Measurements from ENCODE around the gene USP3. TPM values are rescaled to one million over a fixed set of nuclear protein-coding genes. Genes with fewer than 3 reads are reported as not detected.

USP3 gene
- total and polyA plus RNA-seq, 2 donors: 20.6 to 77.4 TPM

DNA sequence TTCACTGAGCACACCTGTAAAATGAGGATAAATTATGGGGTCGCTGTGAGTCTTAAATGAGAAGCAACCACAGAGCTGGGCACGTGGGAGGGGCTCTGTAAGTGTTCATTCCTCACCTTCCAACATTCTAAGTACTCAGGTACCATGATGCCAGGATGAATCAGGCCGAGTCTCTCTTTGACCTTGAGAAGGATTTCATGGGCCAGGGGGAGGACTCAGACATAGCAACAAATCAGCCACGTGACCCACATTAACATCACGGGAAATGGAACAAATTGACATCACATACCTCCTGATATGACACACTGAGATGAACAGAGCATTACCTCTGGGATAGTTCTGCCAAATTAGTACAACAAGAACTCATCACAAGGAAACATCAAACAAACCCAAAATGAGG is 35.2 kb upstream of the USP3 start:
- no peak for DNase-seq (ENCODE audit: extremely low spot score)
- Histone ChIP-seq H3K4me1 (ENCODE audit: insufficient read depth) (no peaks in the 10 kb centered on the region), H3K4me3 (ENCODE audit: low read depth, low read length) (no peak overlapping the region), H3K27ac (ENCODE audit: low read depth) (no peak overlapping the region), H3K36me3 (ENCODE audit: insufficient read depth) (no peaks in the 10 kb centered on the region)
- WGBS: 88% methylated on average over 5 of the region's 5 CpGs

DNA sequence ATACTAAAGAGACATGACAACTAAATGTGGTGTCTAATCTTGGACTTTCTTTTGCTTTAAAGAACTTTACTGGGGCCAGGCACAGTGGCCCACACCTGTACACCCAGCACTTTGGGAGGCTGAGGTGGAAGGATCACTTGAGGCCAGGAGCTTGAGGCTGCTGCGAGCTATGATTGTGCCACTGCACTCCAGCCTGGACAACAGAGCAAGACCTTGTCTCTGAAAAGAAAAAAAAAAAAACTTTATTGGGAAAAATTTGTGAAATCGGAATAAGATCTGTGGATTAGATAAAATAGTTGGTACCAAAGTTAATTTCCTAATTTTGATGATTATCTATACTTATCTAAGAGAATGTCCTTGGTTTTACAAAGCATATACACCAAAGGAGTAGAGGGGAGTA is 34.4 kb upstream of the USP3 start:
- H3K36me3 ChIP-seq (ENCODE audit: insufficient read depth): no peaks in the 10 kb centered on the region
- no peak overlapping the region for H3K27ac ChIP-seq (ENCODE audit: low read depth)
- no peak for DNase-seq (ENCODE audit: extremely low spot score)
- H3K4me3 ChIP-seq (ENCODE audit: low read depth, low read length): no peak overlapping the region
- no peaks in the 10 kb centered on the region for H3K4me1 ChIP-seq (ENCODE audit: insufficient read depth)
- 94% methylated on average over 2 of the region's 2 CpGs for whole genome bisulfite sequencing

DNA sequence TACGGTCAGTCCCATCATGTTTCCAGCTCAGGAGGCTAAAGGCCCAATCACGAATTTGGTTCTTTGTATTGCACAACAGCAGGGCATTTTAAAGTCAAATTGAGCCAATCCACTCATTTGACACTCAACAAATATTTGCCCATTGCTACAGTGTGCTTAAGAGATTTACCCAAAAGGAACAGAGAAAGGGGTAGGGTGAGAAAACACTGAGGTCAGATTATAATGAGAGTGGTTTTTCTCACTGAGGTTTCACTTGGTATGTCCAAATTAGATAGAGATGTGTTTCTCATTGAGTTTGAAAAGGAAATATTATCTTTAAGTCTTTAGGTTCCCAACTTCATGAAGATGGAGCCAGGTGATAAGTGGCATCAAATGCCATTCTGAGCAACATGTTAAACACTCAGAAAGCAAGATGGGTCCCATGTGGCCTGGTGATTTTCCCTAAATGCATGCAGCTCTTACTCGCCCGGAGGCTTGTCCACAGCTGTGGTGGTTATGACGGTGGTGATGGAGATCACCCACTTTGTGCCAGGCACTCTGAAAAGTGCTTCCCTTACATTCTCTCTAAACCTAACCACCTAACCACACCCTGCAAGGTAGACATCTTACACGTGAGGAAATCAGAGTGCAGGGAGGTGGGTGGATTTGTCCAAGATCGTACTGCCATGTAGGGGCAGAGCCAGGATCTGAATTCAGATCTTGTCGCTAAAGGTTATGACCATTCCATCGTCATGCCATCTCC is 31.2 kb upstream of the USP3 start:
- Histone ChIP-seq H3K27ac (ENCODE audit: low read depth) (no peak overlapping the region), H3K4me1 (ENCODE audit: insufficient read depth) (no peaks in the 10 kb centered on the region), H3K36me3 (ENCODE audit: insufficient read depth) (no peaks in the 10 kb centered on the region), H3K4me3 (ENCODE audit: low read depth, low read length) (no peak overlapping the region)
- WGBS: 90% methylated on average over 9 of the region's 9 CpGs
- no peak for DNase-seq (ENCODE audit: extremely low spot score)

DNA sequence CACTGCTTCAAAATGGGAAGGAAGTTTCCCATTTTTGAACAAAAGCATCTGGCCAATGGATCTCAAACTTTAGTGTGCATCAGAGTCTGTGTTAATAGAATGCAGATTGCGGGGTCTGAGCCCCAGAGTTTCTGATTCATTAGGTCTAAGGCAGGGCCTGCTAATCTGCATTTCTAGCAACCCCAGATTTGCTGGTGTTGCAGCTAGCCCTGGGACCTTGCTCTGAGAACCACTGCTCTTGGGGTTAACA is 30.7 kb upstream of the USP3 start:
- no peak for DNase-seq (ENCODE audit: extremely low spot score)
- 95% methylated on average over 1 of the region's 1 CpG for WGBS
- no peak overlapping the region for H3K27ac ChIP-seq (ENCODE audit: low read depth)

DNA sequence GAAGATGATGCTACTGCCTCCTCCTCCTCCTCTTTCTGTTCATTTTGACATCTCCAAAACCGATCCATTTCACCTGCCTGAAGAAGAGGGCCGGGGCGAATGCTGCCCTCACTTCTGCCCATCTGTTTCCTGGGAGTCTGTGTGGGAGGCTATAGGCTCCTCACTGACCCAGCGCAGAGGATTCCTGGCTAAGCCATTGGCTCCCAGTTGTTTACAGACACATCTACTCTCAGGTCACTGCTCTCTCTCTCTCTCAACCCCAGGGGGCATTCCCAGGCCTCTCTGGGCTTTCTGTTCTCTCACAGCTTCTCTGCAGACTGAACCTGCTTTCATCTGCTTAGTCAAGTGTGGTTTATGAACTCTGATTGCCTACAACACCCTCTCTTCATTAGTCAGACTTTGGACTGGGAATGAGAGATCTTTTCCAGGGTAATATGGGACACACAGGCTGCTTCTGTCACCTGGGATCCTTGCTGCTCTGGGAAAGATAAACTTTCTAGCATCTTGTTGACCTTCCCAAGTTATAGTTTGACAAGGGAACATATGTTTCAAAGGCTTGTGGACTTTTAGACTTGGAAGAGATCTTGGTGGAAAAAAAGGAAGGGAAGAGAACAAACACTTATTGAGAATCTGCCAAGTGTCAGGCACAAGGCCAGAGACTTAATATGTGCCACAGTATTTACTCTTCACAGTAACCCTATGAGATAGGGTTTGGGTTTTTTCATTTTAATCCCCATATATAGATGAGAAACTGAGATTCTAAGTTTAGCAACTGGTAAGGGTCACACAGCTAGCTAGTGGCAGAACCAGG is 30.2 kb upstream of the USP3 start:
- Histone ChIP-seq H3K27ac (ENCODE audit: low read depth) (no peak overlapping the region), H3K4me3 (ENCODE audit: low read depth, low read length) (no peak overlapping the region), H3K36me3 (ENCODE audit: insufficient read depth) (no peaks in the 10 kb centered on the region), H3K4me1 (ENCODE audit: insufficient read depth) (no peaks in the 10 kb centered on the region)
- no peak for DNase-seq (ENCODE audit: extremely low spot score)
- 33% methylated on average over 4 of the region's 4 CpGs for WGBS

More for the DNA sequence above, 30.7 kb upstream of the USP3 start:
- no peaks in the 10 kb centered on the region for H3K4me1 ChIP-seq (ENCODE audit: insufficient read depth)
- no peaks in the 10 kb centered on the region for H3K36me3 ChIP-seq (ENCODE audit: insufficient read depth)
- H3K4me3 ChIP-seq (ENCODE audit: low read depth, low read length): no peak overlapping the region

DNA sequence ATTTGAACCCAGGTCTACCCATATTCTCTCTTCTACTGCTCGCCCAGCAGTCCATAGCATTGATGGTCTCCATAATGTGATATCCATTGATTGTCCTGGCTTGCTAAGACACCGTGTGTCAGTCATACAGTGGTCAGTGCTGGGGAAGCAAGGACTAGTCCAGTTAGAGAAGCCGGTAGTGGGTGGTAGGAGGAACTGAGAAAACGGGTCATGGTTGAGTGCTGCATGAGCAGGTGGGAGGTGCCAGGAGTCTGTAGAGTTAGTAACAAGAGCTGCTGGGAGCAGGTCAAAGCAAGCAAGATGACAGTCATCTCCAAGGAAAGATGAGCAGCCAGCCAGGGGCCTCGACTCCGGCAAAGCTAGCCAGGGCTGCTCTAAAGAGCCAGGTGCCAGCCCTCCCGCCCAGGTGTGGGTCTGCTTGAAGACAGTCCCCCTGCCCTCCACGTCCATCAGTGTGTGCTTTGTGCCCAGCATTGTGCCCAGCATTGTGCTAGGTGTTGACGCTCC is 29.5 kb upstream of the USP3 start:
- 78% methylated on average over 9 of the region's 9 CpGs for WGBS
- no peaks in the 10 kb centered on the region for H3K36me3 ChIP-seq (ENCODE audit: insufficient read depth)
- H3K4me1 ChIP-seq (ENCODE audit: insufficient read depth): no peaks in the 10 kb centered on the region
- DNase-seq (ENCODE audit: extremely low spot score): no peak
- no peak overlapping the region for H3K27ac ChIP-seq (ENCODE audit: low read depth)
- H3K4me3 ChIP-seq (ENCODE audit: low read depth, low read length): no peak overlapping the region

DNA sequence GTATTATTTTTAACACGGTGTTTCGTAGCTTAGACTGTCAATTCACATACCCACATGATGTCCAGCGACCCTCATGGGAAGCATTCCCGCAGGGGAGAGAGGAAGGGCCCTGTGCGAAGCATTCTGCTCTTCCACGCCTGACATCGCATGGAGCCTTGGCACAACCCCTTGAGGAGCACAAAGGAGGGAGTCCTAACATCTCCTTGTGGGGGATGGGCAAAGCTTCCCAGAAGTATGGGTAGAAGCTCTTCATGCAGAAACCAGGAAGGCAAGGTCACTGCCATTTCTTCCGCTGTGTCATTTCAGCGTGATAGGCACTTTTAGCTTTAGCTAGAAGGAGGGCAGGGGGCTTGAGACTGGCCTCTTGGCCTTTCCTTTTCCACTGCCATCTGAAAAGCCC is 28.7 kb upstream of the USP3 start:
- H3K4me3 ChIP-seq (ENCODE audit: low read depth, low read length): no peak overlapping the region
- no peak for DNase-seq (ENCODE audit: extremely low spot score)
- WGBS: 95% methylated on average over 9 of the region's 9 CpGs
- H3K27ac ChIP-seq (ENCODE audit: low read depth): no peak overlapping the region
- no peaks in the 10 kb centered on the region for H3K36me3 ChIP-seq (ENCODE audit: insufficient read depth)
- no peaks in the 10 kb centered on the region for H3K4me1 ChIP-seq (ENCODE audit: insufficient read depth)

DNA sequence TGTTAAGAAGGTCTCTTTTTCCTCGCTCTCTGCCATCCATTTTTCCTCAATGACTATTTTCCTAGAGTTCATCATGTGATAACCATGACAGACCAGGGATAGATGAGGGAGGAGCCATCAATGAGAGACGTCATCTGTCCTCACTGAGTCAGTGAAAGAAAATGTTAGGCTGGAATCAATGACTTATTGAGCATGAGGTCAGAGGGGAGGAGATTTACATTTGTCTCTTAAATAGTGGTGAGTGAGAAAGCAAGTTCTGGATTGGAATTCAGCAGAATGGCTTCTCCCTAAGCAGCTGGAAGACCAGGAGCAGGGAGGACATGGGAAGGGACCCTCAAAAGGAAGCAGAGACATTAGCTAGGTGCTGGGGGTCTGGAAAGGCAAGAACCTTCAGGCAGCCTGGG is 28.2 kb upstream of the USP3 start:
- no peak for DNase-seq (ENCODE audit: extremely low spot score)
- H3K27ac ChIP-seq (ENCODE audit: low read depth): no peak overlapping the region
- 56% methylated on average over 2 of the region's 2 CpGs for WGBS

DNA sequence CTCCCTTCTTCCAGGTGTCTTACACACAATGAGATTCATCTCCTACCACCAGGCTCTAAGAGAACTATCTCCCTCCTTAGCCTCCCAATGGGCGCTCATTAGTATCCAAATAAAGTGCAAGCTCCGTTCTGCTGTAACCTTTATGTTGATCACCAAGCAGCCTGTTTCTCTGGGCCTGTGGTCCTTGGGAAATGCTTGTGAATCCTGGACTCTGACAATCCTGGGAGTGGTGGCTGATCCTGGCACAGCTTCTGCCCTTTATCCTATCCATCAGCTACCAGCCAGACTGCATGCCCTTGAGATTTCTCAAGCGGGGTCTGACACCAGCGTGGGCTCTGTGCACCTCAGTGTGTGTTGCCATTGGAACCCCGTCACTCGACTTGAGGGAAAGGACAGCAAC is 26.1 kb upstream of the USP3 start:
- 95% methylated on average over 6 of the region's 6 CpGs for WGBS
- H3K4me3 ChIP-seq (ENCODE audit: low read depth, low read length): no peak overlapping the region
- H3K4me1 ChIP-seq (ENCODE audit: insufficient read depth): no peaks in the 10 kb centered on the region
- no peak overlapping the region for H3K27ac ChIP-seq (ENCODE audit: low read depth)
- no peaks in the 10 kb centered on the region for H3K36me3 ChIP-seq (ENCODE audit: insufficient read depth)
- no peak for DNase-seq (ENCODE audit: extremely low spot score)

More for the DNA sequence above, 28.2 kb upstream of the USP3 start:
- H3K4me1 ChIP-seq (ENCODE audit: insufficient read depth): no peaks in the 10 kb centered on the region
- H3K4me3 ChIP-seq (ENCODE audit: low read depth, low read length): no peak overlapping the region
- H3K36me3 ChIP-seq (ENCODE audit: insufficient read depth): no peaks in the 10 kb centered on the region

DNA sequence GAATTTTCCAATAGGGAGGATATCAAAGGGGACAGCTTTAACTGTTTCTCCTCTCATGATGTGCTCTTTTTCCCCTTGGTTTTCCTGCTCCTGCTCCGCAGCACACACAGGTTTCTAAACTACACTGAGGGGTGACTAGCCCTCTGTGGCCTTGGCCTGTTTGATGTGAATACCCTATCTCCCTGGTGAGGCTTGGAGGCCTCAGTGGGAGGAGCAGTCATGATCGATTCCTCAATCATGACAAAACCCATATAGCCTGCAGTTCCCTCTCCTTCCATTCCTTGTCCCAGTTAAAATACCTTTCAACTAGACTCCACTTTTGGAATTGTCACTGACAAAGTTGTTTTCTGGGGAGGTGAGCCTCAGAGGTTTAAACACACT is 24.0 kb upstream of the USP3 start:
- Histone ChIP-seq H3K4me3 (ENCODE audit: low read depth, low read length) (no peak overlapping the region), H3K36me3 (ENCODE audit: insufficient read depth) (no peaks in the 10 kb centered on the region), H3K27ac (ENCODE audit: low read depth) (no peak overlapping the region), H3K4me1 (ENCODE audit: insufficient read depth) (no peaks in the 10 kb centered on the region)
- 87% methylated on average over 2 of the region's 2 CpGs for WGBS
- DNase-seq (ENCODE audit: extremely low spot score): no peak

DNA sequence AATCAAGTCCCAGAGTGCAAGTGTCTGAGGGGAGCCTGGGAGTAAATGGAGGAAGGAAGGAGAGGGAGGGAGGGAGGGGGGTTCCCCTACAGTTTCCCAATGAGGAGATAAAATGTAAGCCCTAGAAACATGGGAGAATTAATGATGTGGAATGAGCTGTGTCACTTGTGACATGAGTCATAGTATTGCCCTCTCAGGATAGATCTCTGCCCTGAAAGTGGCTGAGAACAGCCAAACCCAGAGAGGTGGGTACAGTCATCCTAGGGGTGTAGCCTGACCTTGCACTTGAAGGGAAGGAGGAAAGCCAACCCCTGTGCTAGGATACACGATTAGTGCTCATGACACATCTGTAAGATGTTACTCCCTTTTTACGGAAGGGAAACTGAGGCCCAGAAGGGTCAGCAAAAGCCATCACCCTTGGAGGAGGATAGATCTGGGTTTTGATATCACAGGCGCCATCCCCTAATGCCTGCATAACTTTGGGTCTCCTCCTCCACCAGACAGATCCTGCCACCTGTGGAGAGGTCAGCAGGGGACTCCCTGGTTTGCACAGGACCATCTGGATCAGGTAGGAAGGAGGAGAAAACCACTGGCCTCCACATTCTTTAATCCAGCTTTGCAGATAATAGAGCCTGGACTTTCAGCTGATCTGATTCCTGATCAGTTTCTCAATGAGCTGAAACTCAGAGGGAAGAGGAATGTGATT is 23.1 kb upstream of the USP3 start:
- H3K27ac ChIP-seq (ENCODE audit: low read depth): no peak overlapping the region
- 78% methylated on average over 3 of the region's 3 CpGs for WGBS
- H3K4me1 ChIP-seq (ENCODE audit: insufficient read depth): no peaks in the 10 kb centered on the region
- no peaks in the 10 kb centered on the region for H3K36me3 ChIP-seq (ENCODE audit: insufficient read depth)
- no peak for DNase-seq (ENCODE audit: extremely low spot score)
- H3K4me3 ChIP-seq (ENCODE audit: low read depth, low read length): no peak overlapping the region

DNA sequence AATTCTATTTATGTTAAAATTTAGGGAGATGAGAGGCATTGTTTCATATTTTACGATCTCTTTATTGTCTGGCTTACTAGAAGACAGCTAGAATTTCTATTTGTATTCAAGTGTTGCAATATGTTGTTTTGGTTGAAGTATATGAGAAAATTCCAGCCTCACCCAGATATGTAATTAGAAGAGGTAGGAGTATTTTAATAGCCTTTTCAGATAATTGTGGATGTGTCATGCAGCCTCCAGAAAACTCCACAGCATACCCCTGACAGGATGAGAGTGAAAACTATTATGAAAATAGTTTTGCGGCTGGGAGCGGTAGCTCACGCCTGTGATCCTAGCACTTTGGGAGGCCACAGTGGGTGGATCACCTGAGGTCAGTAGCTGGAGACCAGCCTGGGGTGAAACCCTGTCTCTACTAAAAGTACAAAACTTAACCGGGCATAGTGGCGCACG is 21.5 kb upstream of the USP3 start:
- Histone ChIP-seq H3K4me3 (ENCODE audit: low read depth, low read length) (no peak overlapping the region), H3K36me3 (ENCODE audit: insufficient read depth) (no peaks in the 10 kb centered on the region), H3K4me1 (ENCODE audit: insufficient read depth) (no peaks in the 10 kb centered on the region), H3K27ac (ENCODE audit: low read depth) (no peak overlapping the region)
- whole genome bisulfite sequencing: 88% methylated on average over 7 of the region's 7 CpGs
- DNase-seq (ENCODE audit: extremely low spot score): no peak

DNA sequence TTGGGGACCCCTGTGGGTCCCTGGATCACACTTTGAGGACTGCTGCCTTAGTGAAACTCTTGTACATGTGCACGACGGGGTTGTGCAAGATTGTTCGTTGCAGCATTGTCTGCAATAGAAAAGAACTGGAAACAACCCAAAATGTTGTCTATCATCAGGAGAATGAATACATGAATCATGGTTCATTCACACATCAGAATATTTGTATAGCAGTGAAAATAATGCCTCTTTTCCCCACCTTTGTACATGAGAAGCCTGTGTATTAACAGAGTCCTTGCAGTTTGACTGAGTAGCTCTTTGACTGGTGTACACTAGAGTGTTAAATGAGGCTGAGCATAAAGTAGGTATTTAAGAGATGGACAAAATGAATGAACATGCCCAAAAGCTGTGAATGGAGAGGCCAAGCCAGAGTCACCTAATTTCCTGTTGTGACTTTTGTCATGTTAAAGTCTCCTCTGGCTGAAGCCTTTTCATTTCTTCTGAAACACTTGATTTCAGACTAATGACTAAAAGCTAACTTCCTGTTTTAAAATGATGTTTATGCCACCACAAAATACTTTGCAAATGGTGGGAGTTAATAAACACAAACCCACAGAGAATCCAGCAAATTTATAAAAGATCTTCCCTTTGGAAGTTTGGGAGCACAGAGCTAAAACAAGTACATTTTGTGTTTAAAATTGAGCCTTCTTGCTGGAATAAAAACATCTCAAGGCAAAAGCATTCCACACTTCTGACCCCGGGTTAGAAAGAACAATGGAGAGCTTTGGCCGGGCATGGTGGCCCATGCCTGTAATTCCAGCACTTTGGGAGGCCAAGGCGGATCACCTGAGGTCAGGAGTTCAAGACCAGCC is 20.6 kb upstream of the USP3 start:
- H3K4me3 ChIP-seq (ENCODE audit: low read depth, low read length): no peak overlapping the region
- H3K36me3 ChIP-seq (ENCODE audit: insufficient read depth): no peaks in the 10 kb centered on the region
- no peak for DNase-seq (ENCODE audit: extremely low spot score)
- no peaks in the 10 kb centered on the region for H3K4me1 ChIP-seq (ENCODE audit: insufficient read depth)
- no peak overlapping the region for H3K27ac ChIP-seq (ENCODE audit: low read depth)
- WGBS: 69% methylated on average over 6 of the region's 6 CpGs

All from urinary bladder (tissue), 4 donors.